ENCODE results near the gene SBNO2.

- TF ChIP-seq CTCF (conservative IDR thresholded peaks at IDR 0.05; ENCODE audit: low read depth, low read length) (no peak), EZH2 (IDR thresholded peaks at IDR 0.05; ENCODE audit: borderline replicate concordance, low read depth, low read length, poor library complexity, severe bottlenecking) (no peak)
Observed at GRCh38 chr19:1063909-1064660, 110.0 kb downstream of the SBNO2 start.
